Stimulated activated CD8-positive, alpha-beta memory T cell treated with anti-CD3 and anti-CD28 coated beads, Interleukin-4, amount 100 ng/mL, for 4 hours (primary cell): ENCODE results near the gene SLC6A6.

Source experiments
- DNase-seq, 2 donors: peaks; one replicate each; pipeline ENCODE4 v3.0.0-alpha.2; 2020; ENCODE audit warnings: low read depth in 2 of 2, low spot score in 1 of 2

SLC6A6 gene

DNA sequence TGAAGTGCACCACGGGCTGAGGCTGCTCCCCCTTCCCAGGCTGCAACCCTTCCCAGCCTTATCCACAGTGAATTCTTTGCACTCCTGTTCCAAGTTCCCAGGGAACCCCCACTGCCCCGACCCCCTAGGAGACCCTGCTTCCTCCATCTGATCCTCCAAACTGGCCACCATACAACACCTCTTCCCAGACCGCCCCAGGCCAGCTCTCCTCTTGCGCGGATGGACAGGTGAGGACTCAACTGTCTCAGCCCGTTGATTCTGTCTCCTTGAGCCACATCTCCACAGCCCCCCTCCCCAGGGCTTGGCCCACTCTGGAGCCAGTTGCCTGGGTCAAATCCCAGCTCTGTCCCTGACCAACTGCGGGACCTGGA is 116.0 kb downstream of the SLC6A6 start:
- DNase-seq: no peak

- no peak for DNase-seq
Measured at GRCh38 chr3:14518893-14519292, 116.5 kb downstream of the SLC6A6 start.

- no peak for DNase-seq
Measured at GRCh38 chr3:14519406-14519805, 117.0 kb downstream of the SLC6A6 start.

DNA sequence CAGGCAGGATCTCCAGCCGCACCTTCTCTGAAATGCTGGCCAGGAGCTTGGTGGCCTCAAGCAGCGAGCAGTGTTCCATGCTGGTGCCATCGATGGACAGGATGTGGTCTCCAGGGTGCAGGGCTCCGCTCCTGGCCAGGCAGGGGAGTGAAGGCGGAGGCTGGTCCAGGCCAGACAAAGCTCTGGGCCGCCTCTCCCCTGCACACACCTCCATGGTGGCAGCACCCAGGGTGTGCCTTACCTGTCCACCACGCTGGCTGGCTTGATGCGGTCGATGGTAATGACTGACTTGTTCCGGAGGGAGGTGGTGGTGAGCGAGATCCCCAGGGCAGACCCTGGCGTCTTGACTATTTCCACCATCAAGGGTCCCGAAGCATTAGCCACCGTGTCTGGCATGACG is 117.7 kb downstream of the SLC6A6 start:
- no peak for DNase-seq

DNA sequence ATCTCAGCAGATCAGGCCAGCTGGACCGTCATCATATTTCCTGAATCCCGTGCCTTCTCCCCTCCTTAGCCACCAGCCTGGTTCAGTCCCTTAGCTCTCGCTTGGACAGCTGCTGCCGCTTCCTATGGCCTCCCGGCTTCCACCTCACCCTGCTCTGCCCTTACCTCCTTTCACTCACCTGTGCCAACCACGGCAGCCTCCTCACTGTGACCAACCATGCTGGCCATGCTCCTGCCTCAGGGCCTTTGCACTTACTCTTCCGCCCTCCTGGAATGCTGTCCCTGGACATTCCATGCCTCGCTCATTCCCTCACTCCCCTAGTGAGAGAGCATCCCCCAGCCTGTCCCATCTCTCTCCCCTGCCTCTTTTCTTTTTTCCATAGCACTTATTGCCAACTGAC is 118.6 kb downstream of the SLC6A6 start:
- no peak for DNase-seq

- DNase-seq: no peak
Measured at GRCh38 chr3:14521611-14522010, 119.2 kb downstream of the SLC6A6 start.

- no peak for DNase-seq
Measured at GRCh38 chr3:14522129-14522691, 119.8 kb downstream of the SLC6A6 start.

DNA sequence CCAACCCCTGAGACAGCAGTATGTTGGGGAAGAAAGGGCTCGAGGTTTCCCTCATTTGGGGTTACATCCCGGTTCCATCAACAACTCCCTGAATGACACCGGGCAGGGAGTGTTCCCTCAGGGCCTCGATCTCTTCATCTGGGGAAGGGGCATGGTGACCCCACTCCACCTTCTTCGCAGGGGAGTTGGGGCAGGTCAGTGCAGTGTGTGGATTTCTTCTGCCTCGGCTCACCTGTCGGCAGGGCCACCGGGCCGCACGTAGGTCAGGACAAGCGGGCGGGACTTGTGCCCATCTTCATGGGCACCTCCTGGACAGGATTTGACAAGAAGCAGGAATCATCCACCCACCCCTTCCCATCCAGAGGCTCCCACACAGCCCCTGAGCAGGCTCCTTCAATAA is 120.4 kb downstream of the SLC6A6 start:
- no peak for DNase-seq

DNA sequence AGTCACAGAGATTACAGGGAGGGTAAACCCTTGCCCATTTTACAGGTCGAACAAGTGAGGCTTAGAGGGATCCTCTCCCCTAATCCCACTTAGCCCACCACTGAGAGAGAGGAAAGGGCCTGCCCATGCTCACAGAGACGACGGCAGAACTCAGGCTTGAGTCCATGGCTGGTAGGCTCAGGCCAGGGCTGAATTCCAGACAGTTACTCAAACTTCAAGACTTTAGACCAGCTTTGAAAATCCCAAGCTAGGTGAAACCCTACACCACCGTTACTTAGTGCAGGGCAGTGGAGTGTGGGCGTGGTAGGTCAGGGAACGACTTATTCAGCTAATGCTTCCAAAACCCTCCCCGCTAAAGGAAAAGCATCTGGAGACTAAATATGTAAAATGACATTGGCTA is 121.4 kb downstream of the SLC6A6 start:
- DNase-seq: no peak

GRCh38 chr3:14524311-14524711 is 121.9 kb downstream of the SLC6A6 start:
- no peak for DNase-seq

DNA sequence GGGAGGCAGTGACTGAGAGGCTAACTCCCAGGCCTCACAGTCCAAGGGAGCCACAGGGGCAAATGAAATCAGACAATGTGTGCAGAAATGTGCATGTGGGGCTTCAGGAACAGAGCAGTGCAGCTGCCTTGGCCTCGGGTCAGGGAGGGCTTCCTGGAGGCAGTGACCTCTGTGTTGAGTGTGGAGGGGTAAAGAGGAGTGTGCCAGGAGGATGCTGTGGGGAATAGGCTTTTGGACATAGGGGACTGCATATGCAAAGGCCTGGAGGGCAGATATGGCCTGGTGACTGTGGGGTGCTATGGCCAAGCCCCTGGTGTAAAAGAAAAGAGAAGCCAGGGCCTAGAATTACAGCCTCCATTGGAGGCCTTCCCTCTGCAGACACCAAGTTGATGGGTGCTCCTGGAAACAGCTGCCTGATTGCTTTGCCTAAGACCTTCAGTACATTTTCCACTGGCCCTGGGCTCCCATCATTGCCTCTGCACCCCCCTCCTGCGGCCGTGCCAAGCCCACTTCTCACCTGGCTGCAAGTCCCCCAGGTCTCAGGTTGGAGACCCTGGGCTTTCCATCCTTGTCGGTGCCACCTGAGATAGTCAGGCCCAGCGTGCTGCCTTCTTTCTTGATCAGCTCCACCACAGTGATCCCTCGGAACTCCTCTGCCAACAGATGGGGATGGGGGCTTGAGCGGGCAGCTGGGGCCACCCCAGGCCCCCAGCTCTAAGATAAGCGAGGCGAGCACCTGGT is 122.7 kb downstream of the SLC6A6 start:
- DNase-seq: no peak

GRCh38 chr3:14525685-14526631 is 123.6 kb downstream of the SLC6A6 start:
- no peak for DNase-seq

GRCh38 chr3:14528081-14528480 is 125.7 kb downstream of the SLC6A6 start:
- DNase-seq: no peak

GRCh38 chr3:14531856-14532395 is 129.5 kb downstream of the SLC6A6 start:
- no peak for DNase-seq

DNA sequence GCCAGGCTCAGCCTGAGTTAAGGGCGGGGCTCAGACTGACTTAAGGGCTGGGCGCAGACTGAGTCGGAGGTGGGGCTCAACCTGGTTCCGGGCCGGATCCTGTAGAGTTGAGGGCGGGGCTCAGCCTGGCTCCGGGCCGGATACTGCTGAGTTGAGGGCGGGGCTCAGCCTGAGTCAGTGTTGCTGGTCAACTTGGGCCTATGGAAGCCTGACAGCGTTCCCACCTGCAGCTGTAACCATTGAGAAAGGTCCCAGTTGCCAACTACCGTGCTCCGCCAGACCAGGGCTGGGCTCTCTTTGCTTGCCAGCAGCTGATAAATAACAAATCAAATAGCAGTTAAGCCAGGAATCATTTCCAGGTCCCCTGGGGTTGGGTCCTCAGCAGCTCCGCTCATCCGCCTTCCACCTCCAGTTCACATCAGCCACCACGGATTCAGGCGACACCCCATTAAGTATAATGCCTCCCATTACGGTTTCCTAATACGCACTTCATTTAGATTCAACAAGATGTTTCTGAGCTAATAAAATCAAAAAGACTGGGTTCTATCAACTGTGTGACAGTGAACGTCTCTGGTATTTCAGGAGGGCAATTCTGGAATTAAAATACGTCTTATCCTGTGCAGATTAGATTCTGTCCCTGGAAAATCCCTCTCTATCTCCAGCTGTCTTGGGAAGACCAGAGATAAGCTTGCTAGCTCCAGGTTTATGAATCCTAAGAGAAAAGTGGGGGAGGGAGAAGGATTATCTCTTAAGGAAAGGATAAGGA is 130.5 kb downstream of the SLC6A6 start:
- no peak for DNase-seq

DNA sequence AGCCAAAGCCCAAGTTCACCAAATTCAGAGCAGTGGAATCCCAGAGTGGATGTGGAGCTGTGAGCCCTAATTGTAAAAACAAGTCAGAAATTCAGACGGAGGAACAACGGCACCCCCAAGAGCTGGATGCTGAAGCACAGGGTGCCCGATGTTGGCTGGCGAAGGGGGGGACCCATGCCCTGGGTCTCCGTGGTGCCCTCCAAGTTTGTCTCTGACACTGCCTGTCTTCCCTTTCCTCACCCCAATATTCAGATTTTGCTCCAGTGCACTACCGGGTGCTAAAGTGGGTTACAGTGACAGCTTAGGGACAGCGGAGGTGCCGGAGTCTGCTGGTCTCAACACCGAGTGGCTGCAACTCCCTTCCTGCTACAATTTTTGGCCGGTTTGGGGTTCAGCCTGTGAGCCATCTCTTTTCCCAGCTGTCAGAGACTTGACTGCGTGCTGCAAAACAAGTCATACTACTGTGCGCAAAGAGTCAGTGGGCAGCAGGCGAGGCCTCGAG is 131.1 kb downstream of the SLC6A6 start:
- DNase-seq: no peak

GRCh38 chr3:14534516-14535191 is 132.2 kb downstream of the SLC6A6 start:
- no peak for DNase-seq

GRCh38 chr3:14535616-14536015 is 133.2 kb downstream of the SLC6A6 start:
- DNase-seq: no peak

DNA sequence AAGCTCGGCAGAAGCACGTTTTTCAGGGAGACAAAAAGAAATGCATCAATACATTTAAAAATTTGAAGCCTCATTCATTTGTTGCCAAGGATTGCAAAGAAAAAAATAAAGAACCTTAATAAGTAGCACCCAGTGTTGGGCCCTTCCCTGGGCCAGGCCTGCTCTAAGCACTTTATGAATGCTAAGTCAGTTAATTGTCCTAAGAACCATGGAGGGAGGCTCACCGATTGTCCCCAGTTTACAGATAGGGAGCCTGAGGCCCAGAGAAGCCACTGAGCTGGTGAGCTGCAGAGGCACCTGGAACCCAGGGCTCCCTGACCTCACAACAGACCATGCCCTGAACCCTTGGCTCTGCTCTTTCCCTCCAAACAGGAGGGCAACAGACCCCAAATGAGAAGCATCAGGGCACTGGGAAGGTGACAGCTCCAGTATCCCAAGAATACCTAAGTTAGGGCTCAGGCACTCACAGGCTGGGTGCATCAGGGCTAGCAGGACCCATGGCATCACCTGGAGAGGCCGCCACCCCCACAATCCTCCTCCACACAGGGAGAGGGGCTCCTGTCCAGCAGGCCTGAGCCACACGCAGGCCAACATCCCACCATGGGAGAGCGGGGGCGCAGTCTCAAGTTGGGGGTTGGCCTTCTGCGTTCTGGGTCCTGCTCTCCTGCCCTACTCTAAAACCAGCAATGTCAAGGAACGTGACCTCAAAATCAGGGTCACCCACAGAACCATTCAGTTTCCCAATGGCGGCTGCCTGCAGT is 133.8 kb downstream of the SLC6A6 start:
- DNase-seq: no peak
